ENCODE measurements around the gene MTHFS. TPM values are rescaled to one million over a fixed set of nuclear protein-coding genes. Genes with fewer than 3 reads are reported as not detected.
A peak's percentile ranks its signal among the peaks of the same experiment; 100 is the strongest.
"Not testable (repeated sequence)": the region's sequence is repeated elsewhere in the genome, so short reads cannot be mapped to it uniquely, and the experiment has no call there.

The MTHFS gene
- total RNA-seq = 10 to 100 TPM in 1 of 2 donors, 1 to 10 TPM in 1; 6.9 to 18.1 TPM
- long read RNA-seq, donor 1, partial matches to known transcripts = 0 of 5 reads
- long read RNA-seq, donor 1, other reads (novel, unspliced or antisense) = 1 of 5 reads
- long read RNA-seq, donor 2, transcript MTHFS-201 (3 exons, 907 nt) = major isoform, 5 of 12 reads
- long read RNA-seq, donor 2, partial matches to known transcripts = 0 of 12 reads
- long read RNA-seq, donor 2, other reads (novel, unspliced or antisense) = 5 of 12 reads

- DNase-seq (ENCODE audit: low spot score) = peak; percentile 93
- intact Hi-C loops (cut with DNase I) = no loop called here
These were observed at the start of gene MTHFS for GRCh38 chr15:79896634-79897379. MTHFS (minus strand) TSS chr15:79897014; CDS start chr15:79896988, 26 bp downstream.

GRCh38 chr15:79944622-79945021 is 47.8 kb upstream of the MTHFS start:
- DNase-seq (ENCODE audit: low spot score) = no peak
- intact Hi-C loops (cut with DNase I) = no loop called here

GRCh38 chr15:79943820-79944219 is 47.0 kb upstream of the MTHFS start:
- intact Hi-C loops (cut with DNase I) = no loop called here
- no peak for DNase-seq (ENCODE audit: low spot score)

- intact Hi-C loops (cut with DNase I) = no loop called here
- no peak for DNase-seq (ENCODE audit: low spot score)
These were observed 46.1 kb upstream of the MTHFS start for GRCh38 chr15:79942741-79943481.

GRCh38 chr15:79939399-79939798 is 42.6 kb upstream of the MTHFS start:
- intact Hi-C loops (cut with DNase I) = no loop called here
- no peak for DNase-seq (ENCODE audit: low spot score)

- no peak for DNase-seq (ENCODE audit: low spot score)
- intact Hi-C loops (cut with DNase I) = no loop called here
These were observed 41.3 kb upstream of the MTHFS start for GRCh38 chr15:79938143-79938542.

- intact Hi-C loops (cut with DNase I); DNase-seq (ENCODE audit: low spot score): not testable (repeated sequence)
These were observed 38.9 kb upstream of the MTHFS start for GRCh38 chr15:79935556-79936201.

- DNase-seq (ENCODE audit: low spot score) = no peak
- intact Hi-C loops (cut with DNase I) = no loop called here
These were observed 36.4 kb upstream of the MTHFS start for GRCh38 chr15:79933231-79933630.

- intact Hi-C loops (cut with DNase I) = no loop called here
- no peak for DNase-seq (ENCODE audit: low spot score)
These were observed 35.6 kb upstream of the MTHFS start for GRCh38 chr15:79932447-79932846.

GRCh38 chr15:79930516-79930915 is 33.7 kb upstream of the MTHFS start:
- intact Hi-C loops (cut with DNase I) = no loop called here
- DNase-seq (ENCODE audit: low spot score) = no peak

GRCh38 chr15:79929412-79929811 is 32.6 kb upstream of the MTHFS start:
- DNase-seq (ENCODE audit: low spot score) = no peak
- intact Hi-C loops (cut with DNase I) = no loop called here

GRCh38 chr15:79926116-79926515 is 29.3 kb upstream of the MTHFS start:
- DNase-seq (ENCODE audit: low spot score); intact Hi-C loops (cut with DNase I): not testable (repeated sequence)

GRCh38 chr15:79924379-79924778 is 27.6 kb upstream of the MTHFS start:
- DNase-seq (ENCODE audit: low spot score) = no peak
- intact Hi-C loops (cut with DNase I) = loop anchor here in 1 of 2 donors (2.0 kb wide), 1 partner anchor 46 kb away; the partner anchor contains the start of gene BCL2A1

GRCh38 chr15:79923515-79924169 is 26.8 kb upstream of the MTHFS start:
- intact Hi-C loops (cut with DNase I) = loop anchor here in 1 of 2 donors (2.0 kb wide), 1 partner anchor 47 kb away; the partner anchor contains the start of gene BCL2A1
- DNase-seq (ENCODE audit: low spot score) = peak; percentile 98

GRCh38 chr15:79923079-79923514 is 26.3 kb upstream of the MTHFS start:
- intact Hi-C loops (cut with DNase I) = no loop called here
- peak; percentile 91 for DNase-seq (ENCODE audit: low spot score)

GRCh38 chr15:79922512-79923078 is 25.8 kb upstream of the MTHFS start:
- no peak for DNase-seq (ENCODE audit: low spot score)
- intact Hi-C loops (cut with DNase I) = no loop called here

GRCh38 chr15:79919749-79920511 is 23.1 kb upstream of the MTHFS start:
- no peak for DNase-seq (ENCODE audit: low spot score)
- intact Hi-C loops (cut with DNase I) = no loop called here
